GM19395 (cell line): ENCODE results near the gene MDH1.
"Not testable (repeated sequence)": the region's sequence is repeated elsewhere in the genome, so short reads cannot be mapped to it uniquely, and the experiment has no call there.

ENCODE experiments used
- ATAC-seq: cut with Tn5 transposase; IDR thresholded peaks from one replicate; pipeline ENCODE4 v1.9.1; 2021; ENCODE audit warnings: mild to moderate bottlenecking, moderate library complexity; ENCODE audit not compliant: unreplicated experiment

Gene MDH1

GRCh38 chr2:63588385-63589147 is at the start of gene MDH1, which contains the start of gene WDPCP:
TSS of gene MDH1 (plus strand) at chr2:63588963. CDS start at chr2:63589044, 81 bp downstream.
TSS of gene WDPCP (minus strand) at chr2:63588477. CDS start at chr2:63588271, 206 bp downstream.
- peak; percentile 89 for ATAC-seq

- no peak for ATAC-seq
These were observed 49.2 kb upstream of the MDH1 start for GRCh38 chr2:63539416-63540162.

DNA sequence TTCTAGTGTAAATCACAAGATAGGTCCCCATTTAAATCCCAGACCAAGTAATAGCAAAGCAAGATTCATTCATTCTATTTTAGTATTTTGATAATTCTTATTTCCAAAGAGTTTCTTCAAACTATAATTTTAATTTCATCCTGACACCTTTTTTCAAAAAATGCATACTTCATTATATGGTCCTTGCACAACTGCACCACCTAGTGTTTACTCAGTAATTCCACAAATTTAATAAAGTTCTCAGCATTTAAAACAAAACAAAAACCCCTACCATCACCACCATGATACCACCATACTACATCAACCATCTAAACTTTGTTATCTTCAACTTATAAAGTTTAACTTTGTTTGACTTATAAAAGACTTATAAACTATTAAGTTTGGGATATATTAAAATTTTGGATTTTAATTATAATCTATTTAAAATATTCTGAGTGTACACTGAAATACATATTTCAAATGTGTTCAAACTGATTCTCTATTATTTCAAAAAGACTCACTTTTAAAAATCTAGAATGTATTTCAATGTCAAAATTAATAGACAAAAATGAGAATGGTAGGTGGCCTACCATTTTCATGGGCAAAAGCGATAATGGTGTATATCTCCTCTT is 44.6 kb upstream of the MDH1 start:
- ATAC-seq: no peak

- ATAC-seq: no peak
These were observed 43.7 kb upstream of the MDH1 start for GRCh38 chr2:63545023-63545422.

DNA sequence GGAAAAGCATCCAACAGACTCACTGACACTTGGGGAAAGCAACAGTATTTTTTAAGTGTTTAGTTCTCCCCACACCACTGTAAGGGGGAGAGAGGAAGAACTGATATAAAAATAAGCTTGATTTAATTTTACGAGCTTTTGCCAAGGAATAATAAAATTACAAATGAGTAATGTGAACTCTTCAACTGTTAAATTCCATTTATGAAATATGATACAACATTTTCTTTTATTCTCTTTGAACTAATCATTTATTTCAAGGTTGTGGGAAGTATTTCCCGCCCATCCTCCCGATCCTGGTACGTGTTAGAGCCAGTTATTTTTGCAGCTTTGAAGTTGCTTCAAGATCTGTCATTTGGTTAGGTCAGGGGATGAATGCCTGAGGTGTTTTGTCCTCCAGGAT is 35.7 kb upstream of the MDH1 start:
- ATAC-seq: no peak

DNA sequence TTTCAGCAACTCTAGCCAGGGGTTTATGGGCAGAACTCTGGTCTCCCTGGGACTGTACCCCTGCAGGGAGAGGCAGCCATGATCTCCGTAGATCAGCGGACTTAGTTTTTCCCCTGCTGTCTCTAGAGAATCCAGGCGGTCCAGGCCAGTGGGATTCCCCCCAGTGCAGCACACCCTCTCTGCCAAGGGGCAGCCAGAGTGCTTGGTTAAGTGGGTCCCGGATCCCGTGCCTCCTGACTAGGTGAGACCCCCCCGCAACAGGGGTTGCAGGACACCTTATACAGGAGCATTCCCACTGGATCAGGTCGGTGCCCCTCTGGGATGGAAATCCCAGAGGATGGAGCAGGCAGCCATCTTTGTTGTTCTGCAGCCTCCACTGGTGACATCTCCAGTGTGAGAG is 33.5 kb upstream of the MDH1 start:
- ATAC-seq: no peak

- ATAC-seq: no peak
These were observed 32.8 kb upstream of the MDH1 start for GRCh38 chr2:63555931-63556330.

GRCh38 chr2:63557819-63558218 is 30.9 kb upstream of the MDH1 start:
- ATAC-seq: not testable (repeated sequence)

GRCh38 chr2:63558922-63559321 is 29.8 kb upstream of the MDH1 start:
- ATAC-seq: not testable (repeated sequence)

DNA sequence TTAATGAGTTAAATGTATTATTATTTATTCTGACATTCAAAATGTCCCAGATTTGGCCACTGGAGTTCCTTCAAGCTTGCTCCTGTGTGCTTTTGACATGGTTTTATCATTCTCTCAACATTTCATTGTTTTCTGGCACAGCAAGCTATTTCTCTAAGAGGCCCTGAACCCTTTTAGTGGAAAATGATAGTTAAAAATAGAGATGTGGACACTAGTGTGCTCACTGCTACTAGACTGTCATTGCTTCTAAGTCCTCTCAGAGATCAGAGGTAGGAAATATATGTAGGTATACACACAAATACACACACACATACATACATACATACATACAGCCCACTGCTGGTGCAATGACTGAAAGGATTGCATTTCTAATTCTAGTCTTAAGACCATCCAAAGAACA is 26.0 kb upstream of the MDH1 start:
- no peak for ATAC-seq

DNA sequence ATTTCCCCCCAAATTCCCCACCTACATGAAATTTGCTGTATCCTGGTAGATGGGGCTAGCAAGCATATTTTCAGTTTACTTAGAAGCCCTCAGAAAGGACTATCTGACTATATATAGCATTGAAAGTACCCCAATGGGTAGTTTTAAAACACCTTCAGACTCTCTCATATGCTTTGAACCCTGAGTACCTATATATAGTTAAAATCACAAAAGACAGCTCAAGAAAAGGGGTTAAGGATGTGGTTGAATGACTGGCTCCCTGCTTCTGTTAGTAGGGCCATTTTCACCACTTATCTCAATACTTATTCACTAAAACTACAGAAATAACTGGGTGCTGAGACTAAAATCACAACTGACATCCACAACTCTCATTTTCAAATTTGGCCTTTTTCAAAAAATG is 19.0 kb upstream of the MDH1 start:
- peak; percentile 93 for ATAC-seq

DNA sequence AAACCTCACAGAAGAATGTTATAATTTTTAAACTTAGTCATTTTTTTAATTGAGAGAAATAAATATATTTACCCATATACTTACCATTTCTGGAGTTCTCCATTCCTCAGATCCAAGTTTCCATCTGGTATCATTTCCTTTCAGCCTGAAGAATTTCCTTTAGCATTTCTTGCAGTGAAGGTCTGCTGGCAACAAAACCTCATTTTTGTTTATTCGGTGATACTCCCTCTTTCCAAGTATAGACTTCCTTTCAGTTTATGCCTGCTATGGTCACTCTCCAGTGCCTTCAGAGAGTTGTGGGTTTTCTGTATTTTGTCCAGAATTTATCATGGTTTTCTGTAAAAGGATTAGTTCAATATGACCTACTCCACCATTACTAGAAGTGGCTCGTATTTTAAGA is 17.5 kb upstream of the MDH1 start:
- ATAC-seq: no peak

- ATAC-seq: no peak
These were observed 16.8 kb upstream of the MDH1 start for GRCh38 chr2:63572001-63572400.

- not testable (repeated sequence) for ATAC-seq
These were observed 15.7 kb upstream of the MDH1 start for GRCh38 chr2:63573026-63573425.

GRCh38 chr2:63573726-63574345 is 14.9 kb upstream of the MDH1 start:
- not testable (repeated sequence) for ATAC-seq

GRCh38 chr2:63576546-63576945 is 12.2 kb upstream of the MDH1 start:
- no peak for ATAC-seq

DNA sequence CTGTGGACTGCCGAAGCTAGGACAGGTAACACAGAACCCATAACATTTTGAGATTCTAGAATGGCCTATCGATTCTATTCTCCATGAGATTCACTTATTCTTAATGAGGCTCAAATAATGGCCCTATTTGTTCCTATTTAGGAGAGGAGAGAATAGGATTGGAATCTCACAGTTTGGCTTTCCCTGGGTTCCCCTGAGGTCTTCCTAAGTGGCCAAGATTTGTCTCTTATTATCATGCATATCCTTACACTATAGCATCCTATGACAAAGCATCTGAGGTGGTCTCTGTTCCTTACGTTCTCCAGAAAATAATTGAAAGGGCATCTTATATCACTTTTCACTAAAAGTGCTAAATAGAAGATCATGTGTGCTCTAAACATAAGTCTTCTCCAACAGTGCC is 10.0 kb upstream of the MDH1 start:
- ATAC-seq: no peak

DNA sequence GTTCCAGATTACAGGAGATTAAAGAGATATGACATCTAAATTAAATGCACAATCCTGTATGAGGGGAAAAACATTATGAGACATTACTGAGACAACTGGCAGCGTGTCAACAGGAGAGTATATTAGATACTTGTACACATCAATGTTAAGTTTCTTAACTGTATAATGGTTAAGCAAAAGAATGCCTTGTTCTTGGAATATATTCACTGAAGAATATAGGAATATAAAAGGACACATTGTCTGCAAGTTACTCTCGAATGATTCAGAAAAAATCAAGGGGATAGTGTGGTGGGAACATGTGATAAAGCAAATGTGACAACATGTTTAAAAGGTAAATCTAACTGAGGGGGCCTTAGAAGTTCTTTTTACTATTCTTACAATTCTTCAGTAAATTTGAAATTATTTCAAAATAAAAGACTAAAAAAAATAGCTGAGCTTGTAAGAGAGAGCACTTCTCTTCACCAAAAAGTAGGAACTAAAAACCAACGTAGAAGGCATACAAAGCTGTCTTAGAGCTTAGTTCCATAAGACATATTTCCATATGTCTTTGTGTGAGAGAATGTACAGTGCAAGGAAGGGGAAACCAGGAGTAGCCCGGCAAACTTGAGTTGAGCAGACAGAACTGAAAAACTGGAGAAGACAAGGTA is 8.0 kb upstream of the MDH1 start:
- ATAC-seq: no peak

GRCh38 chr2:63581298-63581961 is 7.3 kb upstream of the MDH1 start:
- no peak for ATAC-seq

DNA sequence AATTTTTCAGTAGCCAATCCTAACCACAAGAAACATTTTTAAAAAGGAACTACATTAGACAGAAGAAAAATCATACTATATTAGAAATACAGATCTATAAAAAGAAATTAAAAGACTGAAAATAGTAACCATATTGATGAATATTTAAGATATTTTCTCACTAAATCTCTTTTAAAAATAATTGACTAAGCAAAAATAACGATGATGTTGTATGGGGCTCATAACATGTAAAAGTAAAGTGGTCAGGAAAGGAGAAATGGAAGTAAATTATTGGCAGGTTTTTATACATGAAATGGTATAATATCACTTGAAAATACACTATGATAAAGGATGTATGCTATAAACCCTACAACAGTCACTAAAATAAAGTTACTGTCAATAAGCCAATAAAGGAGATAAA is 5.9 kb upstream of the MDH1 start:
- no peak for ATAC-seq
